Limb (tissue), 2 donors: ENCODE data around the gene METTL14.
A peak's percentile ranks its signal among the peaks of the same experiment; 100 is the strongest.

Experiments used
- DNase-seq, 2 donors: peaks; one replicate each; pipeline ENCODE4 v3.0.0-alpha.2; 2016; ENCODE audit errors: extremely low spot score in 2 of 2

METTL14 gene

GRCh38 chr4:118734491-118735205 is 49.5 kb downstream of the METTL14 start:
- no peak for DNase-seq

- no peak for DNase-seq
These were observed 51.7 kb downstream of the METTL14 start for GRCh38 chr4:118736900-118737299.

GRCh38 chr4:118738090-118738489 is 52.9 kb downstream of the METTL14 start:
- no peak for DNase-seq

- no peak for DNase-seq
These were observed 54.0 kb downstream of the METTL14 start for GRCh38 chr4:118739022-118739713.

- peak in 1 of 2 donors; percentile 41 for DNase-seq
These were observed 55.7 kb downstream of the METTL14 start for GRCh38 chr4:118740869-118741268.

GRCh38 chr4:118741301-118741855 is 56.2 kb downstream of the METTL14 start:
- no peak for DNase-seq

GRCh38 chr4:118742050-118742449 is 56.9 kb downstream of the METTL14 start:
- DNase-seq, result no peak

- DNase-seq, result no peak
These were observed 58.7 kb downstream of the METTL14 start for GRCh38 chr4:118743867-118744266.

GRCh38 chr4:118745357-118745756 is 60.2 kb downstream of the METTL14 start:
- DNase-seq, result no peak

GRCh38 chr4:118746251-118746919 is 61.2 kb downstream of the METTL14 start:
- DNase-seq, result no peak

- no peak for DNase-seq
These were observed 64.3 kb downstream of the METTL14 start for GRCh38 chr4:118749347-118749988.

- DNase-seq, result no peak
These were observed 66.6 kb downstream of the METTL14 start for GRCh38 chr4:118751629-118752323.

- DNase-seq, result no peak
These were observed 67.4 kb downstream of the METTL14 start for GRCh38 chr4:118752551-118752950.

- no peak for DNase-seq
These were observed 67.9 kb downstream of the METTL14 start for GRCh38 chr4:118753096-118753495.

- no peak for DNase-seq
These were observed 68.5 kb downstream of the METTL14 start for GRCh38 chr4:118753685-118754084.

- no peak for DNase-seq
These were observed 69.7 kb downstream of the METTL14 start for GRCh38 chr4:118754890-118755289.

GRCh38 chr4:118755438-118756226 is 70.4 kb downstream of the METTL14 start:
- DNase-seq, result no peak

GRCh38 chr4:118756429-118756828 is 71.2 kb downstream of the METTL14 start:
- DNase-seq, result no peak

GRCh38 chr4:118756958-118757357 is 71.8 kb downstream of the METTL14 start:
- no peak for DNase-seq

- no peak for DNase-seq
These were observed 72.6 kb downstream of the METTL14 start for GRCh38 chr4:118757761-118758251.
